IMR-90 (cell line): ENCODE data around the gene TEX11. TPM values are rescaled to one million over a fixed set of nuclear protein-coding genes. Genes with fewer than 3 reads are reported as not detected.

Experiments
- ATAC-seq: fragments of 200-7000 bp; cut with Tn5 transposase; 2 replicates; pipeline ENCODE4 v1.9.1; 2020; ENCODE audit warnings: low read depth, mild to moderate bottlenecking, moderate library complexity
- BruUV-seq: library from RNA; stranded (reverse); fragments of 400-500 nt; replicated peaks from 2 replicates; lab custom pipeline; 2021; lab: Mats Ljungman, UMichigan
- CTCF ChIA-PET: fragments of 300-600 bp; formaldehyde crosslinking; extraction: SDS; loops from one replicate; lab custom pipeline; 2021; ENCODE audit warnings: antibody characterized with exemption; lab: Yijun Ruan, JAX
- POLR2A ChIA-PET: fragments of 300-600 bp; sonication (Branson Sonifier 250); formaldehyde crosslinking; loops from one replicate; lab custom pipeline; 2022; ENCODE audit warnings: antibody characterized with exemption; ENCODE audit not compliant: unreplicated experiment; lab: Charles Lee
- DNase-seq: peaks from one replicate; pipeline ENCODE4 v3.0.0; 2013
- H2AFZ ChIP-seq: replicated peaks from 2 replicates; pipeline ENCODE3; 2013; ENCODE audit warnings: low read length, mild to moderate bottlenecking; ENCODE audit not compliant: poor library complexity
- H2AK5ac ChIP-seq: 2 replicates; pipeline ENCODE4 v1.6.1; 2013; ENCODE audit warnings: low read depth, low read length, inconsistent platforms
- H2AK9ac ChIP-seq: replicated peaks from 2 replicates; pipeline ENCODE3; 2013; ENCODE audit warnings: mild to moderate bottlenecking, low read depth, low read length, moderate library complexity; ENCODE audit not compliant: poor library complexity
- H2BK120ac ChIP-seq: 2 replicates; pipeline ENCODE4 v1.6.1; 2013; ENCODE audit warnings: low read depth, low read length, inconsistent platforms
- H2BK15ac ChIP-seq: 3 replicates; pipeline ENCODE4 v1.6.1; 2013; ENCODE audit warnings: low read depth, low read length, inconsistent platforms
- H2BK20ac ChIP-seq: 2 replicates; pipeline ENCODE4 v1.6.1; 2013; ENCODE audit warnings: low read depth, mild to moderate bottlenecking, inconsistent platforms, low read length, moderate library complexity
- H2BK5ac ChIP-seq: 2 replicates; pipeline ENCODE4 v1.6.1; 2013; ENCODE audit warnings: mild to moderate bottlenecking, low read depth, low read length, inconsistent platforms; ENCODE audit not compliant: poor library complexity, severe bottlenecking
- H3K14ac ChIP-seq: replicated peaks from 2 replicates; pipeline ENCODE4 v1.6.1; 2013; ENCODE audit warnings: low read depth, low read length, inconsistent platforms
- H3K18ac ChIP-seq: 2 replicates; pipeline ENCODE4 v1.6.1; 2013; ENCODE audit warnings: low read depth, low read length, control low read depth
- H3K23ac ChIP-seq: 2 replicates; pipeline ENCODE4 v1.6.1; 2013; ENCODE audit warnings: low read depth, low read length, inconsistent platforms
- H3K27ac ChIP-seq: 2 replicates; pipeline ENCODE4 v1.5.1; 2013; ENCODE audit warnings: mild to moderate bottlenecking, control low read depth, low read length; ENCODE audit not compliant: insufficient read depth
- H3K27me3 ChIP-seq: 2 replicates; pipeline ENCODE4 v1.6.1; 2013; ENCODE audit warnings: low read length; ENCODE audit not compliant: control insufficient read depth, insufficient read depth
- H3K36me3 ChIP-seq: 2 replicates; pipeline ENCODE4 v1.6.1; 2013; ENCODE audit warnings: low read length, mixed read lengths; ENCODE audit not compliant: control insufficient read depth, insufficient read depth
- H3K4ac ChIP-seq: 2 replicates; pipeline ENCODE4 v1.6.1; 2013; ENCODE audit warnings: low read depth, low read length, inconsistent platforms
- H3K4me1 ChIP-seq: 2 replicates; pipeline ENCODE4 v1.6.1; 2013; ENCODE audit warnings: low read length, mixed read lengths; ENCODE audit not compliant: control insufficient read depth, insufficient read depth
- H3K4me2 ChIP-seq: 2 replicates; pipeline ENCODE4 v1.6.1; 2013; ENCODE audit warnings: low read depth, mild to moderate bottlenecking, control low read depth, low read length, moderate library complexity
- H3K4me3 ChIP-seq: 2 replicates; pipeline ENCODE4 v1.5.1; 2013; ENCODE audit warnings: low read depth, mild to moderate bottlenecking, control low read depth, low read length, moderate library complexity; ENCODE audit not compliant: insufficient read depth
- H3K56ac ChIP-seq: 2 replicates; pipeline ENCODE4 v1.6.1; 2013; ENCODE audit warnings: low read length, inconsistent platforms; ENCODE audit not compliant: insufficient read depth; ENCODE audit errors: extremely low read depth
- H3K79me1 ChIP-seq, 2 experiments: 2 replicates each; pipeline ENCODE4 v1.6.1; 2013; ENCODE audit warnings: low read length in 2 of 2, inconsistent platforms in 1 of 2, low read depth in 1 of 2
- H3K9ac ChIP-seq: 2 replicates; pipeline ENCODE4 v1.6.1; 2013; ENCODE audit warnings: low read depth, low read length, control low read depth
- H3K9me1 ChIP-seq: 2 replicates; pipeline ENCODE4 v1.6.1; 2013; ENCODE audit warnings: low read length, inconsistent platforms; ENCODE audit not compliant: insufficient read depth
- H3K9me3 ChIP-seq: 2 replicates; pipeline ENCODE4 v1.6.1; 2013; ENCODE audit warnings: low read length; ENCODE audit not compliant: control insufficient read depth, insufficient read depth
- H4K20me1 ChIP-seq: 2 replicates; pipeline ENCODE4 v1.6.1; 2013; ENCODE audit warnings: low read length, inconsistent platforms; ENCODE audit not compliant: insufficient read depth
- H4K5ac ChIP-seq: 2 replicates; pipeline ENCODE4 v1.6.1; 2013; ENCODE audit warnings: mild to moderate bottlenecking, low read depth, low read length, control low read depth
- H4K8ac ChIP-seq, 2 experiments: 2 replicates each; pipeline ENCODE4 v1.6.1; 2013; ENCODE audit warnings: low read depth in 2 of 2, low read length in 2 of 2, control low read depth in 1 of 2, inconsistent platforms in 1 of 2
- H4K91ac ChIP-seq: 2 replicates; pipeline ENCODE4 v1.6.1; 2013; ENCODE audit warnings: low read depth, low read length, inconsistent platforms; ENCODE audit not compliant: insufficient read depth
- BHLHE40 ChIP-seq: fragments of 150-350 bp; IDR thresholded peaks from 2 replicates; pipeline ENCODE4 v1.6.1; 2016; ENCODE audit warnings: mild to moderate bottlenecking, low read depth, low read length
- CHD1 ChIP-seq: IDR thresholded peaks from 2 replicates; pipeline ENCODE4 v1.6.1; 2012; ENCODE audit warnings: low read depth, low read length, improper control_type of control experiment
- MAFK ChIP-seq: IDR thresholded peaks from 2 replicates; pipeline ENCODE4 v1.6.1; 2012; ENCODE audit warnings: low read depth, low read length, improper control_type of control experiment
- MAZ ChIP-seq: IDR thresholded peaks from 2 replicates; pipeline ENCODE4 v1.6.1; 2012; ENCODE audit warnings: low read depth, mild to moderate bottlenecking, low read length, improper control_type of control experiment, moderate library complexity, borderline replicate concordance
- NFE2L2 ChIP-seq: fragments of 150-350 bp; IDR thresholded peaks from 2 replicates; pipeline ENCODE4 v1.6.1; 2016; ENCODE audit warnings: low read depth, mild to moderate bottlenecking, low read length
- RAD21 ChIP-seq: IDR thresholded peaks from 2 replicates; pipeline ENCODE4 v1.6.1; 2012; ENCODE audit warnings: low read length, improper control_type of control experiment
- RCOR1 ChIP-seq: IDR thresholded peaks from 2 replicates; pipeline ENCODE4 v1.6.1; 2012; ENCODE audit warnings: mild to moderate bottlenecking, low read length, improper control_type of control experiment; ENCODE audit not compliant: insufficient replicate concordance
- RFX5 ChIP-seq: IDR thresholded peaks from 2 replicates; pipeline ENCODE4 v1.8.0; 2012; ENCODE audit warnings: low read depth, mild to moderate bottlenecking, low read length, moderate library complexity
- WGBS, 2 experiments: methylation state at CpG; one replicate each; pipeline versions ENCODE4 v1.1.5 to v1.1.7; 2013; ENCODE audit warnings: missing lambda C conversion rate in 2 of 2; ENCODE audit not compliant: insufficient read length in 1 of 2; ENCODE audit errors: extremely low coverage in 2 of 2; 5-methylcytosine and 5-hydroxymethylcytosine counted together
- dilution Hi-C: fragments of 300-500 bp; cut with HindIII; formaldehyde crosslinking; loops from one replicate; pipeline ENCODE4 v1.14.3; 2018; ENCODE audit warnings: low sequenced_read_pairs; ENCODE audit not compliant: unreplicated experiment
- in situ Hi-C: fragments of 300-500 bp; cut with MboI; formaldehyde crosslinking; loops from 3 replicates; pipeline ENCODE4 v1.14.3; 2019; ENCODE audit warnings: low sequenced_read_pairs, inconsistent platforms, mixed read lengths
- intact Hi-C: fragments of 100-400 bp; cut with micrococcal nuclease; formaldehyde crosslinking; loops from 2 replicates; pipeline ENCODE4 v1.10.0; 2022
- polyA plus RNA-seq, 3 experiments: library from polyadenylated mRNA; depleted of rRNA; stranded (reverse); fragments of >200 nt; gene quantifications; 2 replicates each; pipeline ENCODE4 v1.2.3, GENCODE V29; 2012; ENCODE audit warnings: low replicate concordance in 1 of 3
- total RNA-seq: library from RNA; depleted of rRNA; stranded (reverse); fragments of >200 nt; gene quantifications from 2 replicates; pipeline ENCODE4 v1.2.3, GENCODE V29; 2012
- TF ChIP-seq, protein P1 (sequence below): fragments of 150-350 bp; IDR thresholded peaks from 2 replicates; pipeline ENCODE4 v1.6.1; 2017; ENCODE audit warnings: mild to moderate bottlenecking, antibody characterized with exemption, low read length, low read depth

TEX11 gene
- total and polyA plus RNA-seq, 2 of the 4 experiments (the other 2 are of a cell fraction) = not detected

DNA sequence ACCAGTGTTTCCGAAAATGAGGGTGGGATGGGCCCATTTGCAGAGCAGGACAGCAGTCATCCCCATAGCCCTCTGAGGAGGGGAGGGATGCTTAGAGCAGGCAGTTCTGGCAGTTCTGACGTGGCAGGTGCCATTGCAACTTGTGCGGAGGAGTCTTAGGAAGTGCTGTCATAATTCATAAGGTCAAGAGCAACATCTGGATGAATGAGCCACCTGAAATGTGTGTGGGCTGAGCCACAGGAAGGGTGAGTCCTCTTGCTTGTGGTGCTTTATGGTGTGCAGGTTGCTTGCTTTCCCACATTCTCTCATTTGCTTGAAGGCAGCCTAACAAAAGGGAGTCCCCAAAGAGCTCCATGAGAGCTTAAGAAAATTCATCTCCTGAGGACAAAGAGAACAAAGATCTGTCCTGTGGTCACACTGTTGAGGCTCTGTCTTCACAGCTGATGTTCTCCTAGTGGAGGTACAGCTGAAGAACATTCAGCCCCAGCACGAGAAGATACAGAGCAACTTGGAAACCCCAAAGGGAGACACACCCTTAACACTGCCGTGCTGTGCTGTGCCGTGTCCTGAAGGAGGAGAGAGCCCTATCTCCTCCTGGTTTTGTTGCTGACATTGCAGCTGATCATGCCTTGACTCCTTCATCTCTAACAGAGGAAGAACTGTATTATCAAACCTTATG is 403.6 kb downstream of the TEX11 start:
- no peak overlapping the region for H3K4me3 ChIP-seq
- H3K9me1 ChIP-seq = peaks cover 5% of the 10 kb centered on the region
- no peak overlapping the region for H3K18ac ChIP-seq
- intact Hi-C loops = no loop called here
- in situ Hi-C loops = no loop called here
- CTCF ChIA-PET = no interaction called here
- no peak overlapping the region for H3K9ac ChIP-seq
- H3K36me3 ChIP-seq = peaks cover 6% of the 10 kb centered on the region; the same call in 1 of the 2 replicates
- no TSS peak for BruUV-seq
- 68% methylated on average over 3 of the region's 6 CpGs; no CpG with 5 or more reads in 1 of the 2 experiments for WGBS, 2 experiments
- dilution Hi-C loops = no loop called here
- H4K91ac ChIP-seq = no peak overlapping the region
- no peak overlapping the region for H2AK9ac ChIP-seq
- no peak overlapping the region for H3K56ac ChIP-seq
- POLR2A ChIA-PET = no interaction called here
- H2BK20ac ChIP-seq = no peak overlapping the region
- H2BK5ac ChIP-seq = no peak overlapping the region
- H2AK5ac ChIP-seq = no peak overlapping the region
- no peak overlapping the region for H4K8ac ChIP-seq
- H2BK15ac ChIP-seq = no peak overlapping the region
- no peak overlapping the region for H3K27ac ChIP-seq
- H3K14ac ChIP-seq = no peak overlapping the region
- H2AFZ ChIP-seq = no peak overlapping the region
- H3K4me2 ChIP-seq = no peak overlapping the region
- no peak overlapping the region for H3K4ac ChIP-seq
- ATAC-seq (no peak), DNase-seq (no peak)
- TF ChIP-seq RCOR1 (no peak), RAD21 (no peak), RFX5 (no peak), MAZ (no peak), MAFK (no peak), CHD1 (no peak), NFE2L2 (no peak), BHLHE40 (no peak)
- TF ChIP-seq, protein P1, sequence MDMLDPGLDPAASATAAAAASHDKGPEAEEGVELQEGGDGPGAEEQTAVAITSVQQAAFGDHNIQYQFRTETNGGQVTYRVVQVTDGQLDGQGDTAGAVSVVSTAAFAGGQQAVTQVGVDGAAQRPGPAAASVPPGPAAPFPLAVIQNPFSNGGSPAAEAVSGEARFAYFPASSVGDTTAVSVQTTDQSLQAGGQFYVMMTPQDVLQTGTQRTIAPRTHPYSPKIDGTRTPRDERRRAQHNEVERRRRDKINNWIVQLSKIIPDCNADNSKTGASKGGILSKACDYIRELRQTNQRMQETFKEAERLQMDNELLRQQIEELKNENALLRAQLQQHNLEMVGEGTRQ = no peak
- H2BK120ac ChIP-seq = no peak overlapping the region
- peaks cover 5% of the 10 kb centered on the region; the same call in 1 of the 2 replicates for H3K27me3 ChIP-seq
- H4K20me1 ChIP-seq = no peaks in the 10 kb centered on the region
- H3K23ac ChIP-seq = no peak overlapping the region
- H4K5ac ChIP-seq = no peak overlapping the region
- H3K4me1 ChIP-seq = peaks cover 2% of the 10 kb centered on the region
- no peaks in the 10 kb centered on the region for H3K9me3 ChIP-seq
- no peaks in the 10 kb centered on the region for H3K79me1 ChIP-seq
